ENCODE data around the gene TMPRSS11D.

GRCh38 chr4:67892253-67892652, 8.5 kb upstream of the TMPRSS11D start:
- TF ChIP-seq CTCF (conservative IDR thresholded peaks at IDR 0.05 in 1 of 2, IDR thresholded peaks at IDR 0.05 in 1 of 2; ENCODE audit: low read depth in 1 of 2, low read length in 2 of 2) (no peak), EZH2 (IDR thresholded peaks at IDR 0.05; ENCODE audit: low read length, missing control alignments) (no peak)
